RWPE1 (cell line): ENCODE data around the gene LEP.
"Not testable (repeated sequence)": the region's sequence is repeated elsewhere in the genome, so short reads cannot be mapped to it uniquely, and the experiment has no call there.

Experiments used
- CTCF ChIA-PET: fragments of 350-600 bp; sonication (Branson Sonifier 250); formaldehyde crosslinking; extraction: SDS; loops from one replicate; lab custom pipeline; 2021; lab: Yijun Ruan, JAX
- POLR2A ChIA-PET: fragments of 400-600 bp; formaldehyde crosslinking; extraction: SDS; loops from one replicate; lab custom pipeline; 2020; ENCODE audit warnings: antibody characterized with exemption; ENCODE audit not compliant: low non-redundant PET; lab: Yijun Ruan, JAX
- DNase-seq: peaks from one replicate; pipeline ENCODE4 v3.0.0; 2012; ENCODE audit warnings: low spot score
- H3K27ac ChIP-seq: fragments of 450-650 bp; 2 replicates; pipeline ENCODE4 v1.5.1; 2017
- TF ChIP-seq, protein P1 (sequence below): fragments of 450-650 bp; conservative IDR thresholded peaks from 2 replicates; pipeline ENCODE4 v1.5.1; 2017; ENCODE audit warnings: low read depth, mild to moderate bottlenecking

Gene LEP

DNA sequence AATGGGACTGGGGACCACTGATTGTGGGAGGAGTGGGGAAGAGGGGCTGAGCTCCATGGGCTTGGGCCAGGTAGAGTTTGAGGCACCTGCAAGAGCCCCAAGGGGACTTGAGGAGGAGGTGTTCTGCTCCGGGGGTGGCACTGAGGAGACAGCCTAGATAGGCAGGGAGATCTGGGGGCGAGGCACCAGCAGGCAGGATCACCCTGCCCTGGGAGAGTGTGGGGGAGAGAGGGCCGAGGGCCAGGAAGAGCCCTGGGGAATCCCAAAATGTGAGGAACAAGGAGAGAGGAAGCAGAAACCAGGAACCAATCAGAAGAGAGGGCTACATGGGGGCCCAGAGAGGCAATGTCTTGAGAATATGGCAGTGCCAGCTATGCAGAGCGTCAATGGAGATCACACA is 34.6 kb downstream of the LEP start:
- H3K27ac ChIP-seq: no peak overlapping the region
- no peak for DNase-seq
- TF ChIP-seq, protein P1, sequence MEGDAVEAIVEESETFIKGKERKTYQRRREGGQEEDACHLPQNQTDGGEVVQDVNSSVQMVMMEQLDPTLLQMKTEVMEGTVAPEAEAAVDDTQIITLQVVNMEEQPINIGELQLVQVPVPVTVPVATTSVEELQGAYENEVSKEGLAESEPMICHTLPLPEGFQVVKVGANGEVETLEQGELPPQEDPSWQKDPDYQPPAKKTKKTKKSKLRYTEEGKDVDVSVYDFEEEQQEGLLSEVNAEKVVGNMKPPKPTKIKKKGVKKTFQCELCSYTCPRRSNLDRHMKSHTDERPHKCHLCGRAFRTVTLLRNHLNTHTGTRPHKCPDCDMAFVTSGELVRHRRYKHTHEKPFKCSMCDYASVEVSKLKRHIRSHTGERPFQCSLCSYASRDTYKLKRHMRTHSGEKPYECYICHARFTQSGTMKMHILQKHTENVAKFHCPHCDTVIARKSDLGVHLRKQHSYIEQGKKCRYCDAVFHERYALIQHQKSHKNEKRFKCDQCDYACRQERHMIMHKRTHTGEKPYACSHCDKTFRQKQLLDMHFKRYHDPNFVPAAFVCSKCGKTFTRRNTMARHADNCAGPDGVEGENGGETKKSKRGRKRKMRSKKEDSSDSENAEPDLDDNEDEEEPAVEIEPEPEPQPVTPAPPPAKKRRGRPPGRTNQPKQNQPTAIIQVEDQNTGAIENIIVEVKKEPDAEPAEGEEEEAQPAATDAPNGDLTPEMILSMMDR: no peak
- CTCF ChIA-PET: interaction anchor here (0.5 kb wide), 1 partner anchor 11 kb away, joined by 5 read pairs; no protein-coding TSS in a partner anchor
- POLR2A ChIA-PET: no interaction called here

DNA sequence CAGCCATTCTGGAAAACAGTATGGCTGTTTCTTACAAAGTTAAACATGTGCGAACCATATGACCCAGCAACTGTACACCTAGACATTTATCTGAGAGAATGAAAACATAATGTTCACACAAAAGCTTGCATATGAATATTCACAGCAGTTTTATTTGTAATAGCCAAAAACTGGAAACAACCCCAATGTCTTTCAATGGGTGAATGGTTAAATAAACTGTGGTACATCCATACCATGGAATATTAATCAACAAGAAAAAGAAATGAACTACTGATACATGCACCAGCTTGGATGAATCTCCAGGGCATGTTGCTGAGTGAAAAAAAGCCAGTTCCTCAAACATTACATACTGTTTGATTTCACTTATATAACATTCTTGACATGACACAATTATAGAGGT is 37.3 kb downstream of the LEP start:
- ChIA-PET POLR2A (no interaction called here), CTCF (no interaction called here)
- TF ChIP-seq, protein P1: no peak
- no peak for DNase-seq
- H3K27ac ChIP-seq: no peak overlapping the region

DNA sequence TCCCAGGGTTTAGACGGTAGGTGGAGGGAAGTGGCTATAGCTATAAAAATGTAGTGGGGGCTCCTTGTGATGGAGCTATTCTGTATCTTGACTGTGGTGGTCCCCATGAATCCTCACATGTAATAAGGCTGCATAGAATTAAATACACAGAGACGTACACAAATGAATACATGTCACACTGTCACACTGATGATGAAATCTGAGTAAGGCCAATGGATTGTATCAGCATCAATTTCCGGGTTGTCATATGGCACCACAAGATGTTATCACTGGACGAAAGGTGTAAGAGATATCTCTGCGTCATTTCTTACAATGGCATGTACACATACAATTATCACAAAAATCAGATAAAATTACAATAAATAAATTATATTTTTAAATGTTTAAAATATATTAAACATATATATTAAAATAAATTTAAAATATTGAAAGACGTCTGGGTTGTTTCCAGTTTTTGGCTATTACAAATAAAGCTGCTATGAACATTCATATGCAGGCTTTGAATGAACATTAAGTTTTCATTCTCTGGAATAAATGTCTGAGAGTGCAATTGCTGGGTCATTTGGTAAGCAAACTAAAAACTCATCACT is 38.1 kb downstream of the LEP start:
- DNase-seq: no peak
- ChIA-PET POLR2A (no interaction called here), CTCF (no interaction called here)
- no peak overlapping the region for H3K27ac ChIP-seq
- TF ChIP-seq, protein P1: no peak

DNA sequence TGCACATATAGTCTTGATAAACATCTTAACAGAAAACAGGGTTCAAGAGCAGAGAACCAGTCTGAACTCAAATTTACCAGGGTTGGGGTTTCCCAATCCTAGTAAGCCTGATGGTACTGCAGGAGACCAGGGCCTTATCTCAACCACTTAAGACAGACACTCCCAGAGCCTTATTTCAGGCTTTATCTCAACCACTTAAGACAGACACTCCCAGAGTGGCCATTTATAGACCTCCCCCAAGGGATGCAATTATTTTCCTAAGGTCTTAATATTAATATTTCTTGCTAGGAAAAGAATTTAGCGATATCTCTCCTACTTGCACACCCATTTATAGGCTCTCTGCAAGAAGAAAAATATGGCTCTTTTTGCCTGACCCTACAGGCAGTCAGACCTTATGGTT is 39.4 kb downstream of the LEP start:
- DNase-seq, CTCF ChIA-PET, POLR2A ChIA-PET: not testable (repeated sequence)

DNA sequence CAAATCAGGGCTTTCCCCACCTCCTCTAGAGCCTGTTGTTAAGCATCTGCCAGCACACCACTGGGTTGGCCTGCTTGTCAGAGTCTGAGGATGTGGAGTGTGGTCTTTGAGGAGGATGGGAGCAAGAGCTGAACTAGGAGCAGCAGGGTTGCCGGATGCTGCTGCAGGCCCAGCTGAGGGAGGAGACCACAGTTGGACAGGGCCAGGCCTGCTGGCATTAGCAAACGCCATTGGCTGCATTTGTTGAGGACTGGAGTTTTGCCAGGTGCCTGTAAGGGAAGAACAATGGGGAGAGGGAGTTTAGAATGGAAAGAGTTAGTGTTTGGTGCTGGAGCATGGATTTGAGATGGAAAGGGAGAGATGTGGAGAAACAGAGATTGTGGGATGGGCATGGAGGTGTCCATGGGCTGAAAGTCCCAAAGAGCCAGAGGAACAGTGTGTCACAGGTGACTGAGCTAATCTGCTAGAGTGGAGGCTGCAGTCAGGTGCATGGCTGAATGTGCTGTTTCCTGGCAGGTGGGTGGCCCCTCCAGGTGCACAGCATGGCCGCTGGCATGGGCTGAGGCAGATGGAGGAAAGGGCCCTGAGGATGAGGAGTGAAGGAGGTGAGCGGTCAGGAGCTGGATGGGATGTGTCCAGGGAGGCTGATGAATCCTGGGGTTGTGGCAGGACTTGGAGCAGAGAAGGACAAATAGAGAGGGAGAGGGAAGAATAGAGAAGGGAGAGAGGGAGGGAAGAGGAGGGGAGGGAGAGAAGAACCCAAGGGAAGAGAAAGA is 40.7 kb downstream of the LEP start:
- CTCF ChIA-PET: no interaction called here

More for the DNA sequence above, 39.4 kb downstream of the LEP start:
- not testable (repeated sequence) for H3K27ac ChIP-seq

DNA sequence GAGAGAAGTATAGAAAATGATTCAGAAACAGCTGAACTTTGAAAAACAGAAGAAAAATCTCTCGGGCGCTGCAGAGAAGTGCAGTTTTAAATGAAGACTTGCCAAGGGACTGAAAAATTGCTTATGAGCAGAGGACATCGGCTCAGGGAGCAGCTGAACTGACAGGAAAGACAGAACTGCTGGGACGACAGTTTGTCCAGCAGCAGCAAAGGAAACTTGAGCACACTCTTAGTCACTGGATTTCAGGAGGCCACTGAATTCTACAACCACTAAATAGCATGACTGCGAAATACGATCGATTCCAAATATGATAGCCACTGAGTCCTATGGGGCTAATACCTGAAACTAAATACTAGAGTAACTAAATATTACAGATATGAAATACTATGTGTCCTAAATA is 43.0 kb downstream of the LEP start:
- CTCF ChIA-PET: no interaction called here
- TF ChIP-seq, protein P1: no peak
- DNase-seq: no peak
- H3K27ac ChIP-seq: no peak overlapping the region
- POLR2A ChIA-PET: no interaction called here

More for the DNA sequence above, 40.7 kb downstream of the LEP start:
- no peak for DNase-seq
- no peak overlapping the region for H3K27ac ChIP-seq
- TF ChIP-seq, protein P1: no peak
- POLR2A ChIA-PET: no interaction called here

DNA sequence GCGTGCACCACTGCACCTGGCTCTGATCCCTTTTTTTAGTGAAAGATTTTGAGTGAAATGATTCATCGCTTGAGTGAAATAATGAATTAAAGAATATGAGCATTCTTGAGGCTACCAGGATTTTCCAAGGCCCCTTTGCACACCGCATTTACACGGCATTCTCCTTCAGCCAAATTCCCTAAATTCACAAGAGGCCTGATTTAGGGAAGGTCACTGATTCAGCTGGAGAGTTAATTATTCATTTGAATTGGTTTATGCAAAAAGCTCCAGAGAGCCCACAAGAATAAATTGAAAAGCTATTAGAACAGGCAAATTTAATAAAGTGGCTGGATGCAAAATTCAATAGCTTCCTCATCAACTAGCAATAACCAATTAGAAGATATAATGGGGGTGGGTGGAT is 46.5 kb downstream of the LEP start:
- TF ChIP-seq, protein P1: no peak
- ChIA-PET POLR2A (no interaction called here), CTCF (no interaction called here)

DNA sequence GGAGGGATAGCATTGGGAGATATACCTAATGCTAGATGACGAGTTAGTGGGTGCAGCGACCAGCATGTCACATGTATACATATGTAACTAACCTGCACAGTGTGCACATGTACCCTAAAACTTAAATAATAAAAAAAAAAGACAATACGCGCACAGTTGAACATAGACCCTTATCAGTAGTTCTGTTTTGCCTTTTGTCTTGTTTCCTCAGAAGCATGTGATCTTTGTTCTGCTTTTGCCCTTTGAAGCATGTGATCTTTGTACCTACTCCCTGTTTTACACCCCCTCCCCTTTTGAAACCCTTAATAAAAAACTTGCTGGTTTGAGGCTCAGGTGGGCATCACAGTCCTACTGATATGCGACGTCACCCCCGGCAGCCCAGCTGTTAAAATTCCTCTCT is 56.9 kb downstream of the LEP start:
- DNase-seq, CTCF ChIA-PET, H3K27ac ChIP-seq, POLR2A ChIA-PET: not testable (repeated sequence)

More for the DNA sequence above, 46.5 kb downstream of the LEP start:
- H3K27ac ChIP-seq: no peak overlapping the region
- no peak for DNase-seq
